ENCODE data around the gene SLC6A5.

DNA sequence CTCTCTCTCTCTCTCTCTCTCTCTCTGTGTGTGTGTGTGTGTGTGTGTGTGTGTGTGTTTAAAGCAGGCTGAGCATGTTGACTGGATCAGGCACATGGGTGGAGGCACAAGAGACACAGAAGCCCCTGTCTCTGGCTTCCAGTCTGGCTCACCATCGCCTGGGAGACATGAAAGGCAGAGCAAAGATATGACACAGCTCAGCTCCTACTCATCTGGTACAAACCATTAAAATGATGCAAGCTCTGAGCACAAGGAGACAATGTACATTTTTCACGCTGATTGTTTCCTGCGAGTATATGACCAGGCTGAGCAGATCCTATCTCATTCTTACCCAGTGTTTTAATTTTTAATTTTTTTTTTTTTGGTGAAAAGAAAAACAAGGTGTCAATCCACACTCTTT is 9.5 kb downstream of the SLC6A5 start:
- TF ChIP-seq, protein P1, sequence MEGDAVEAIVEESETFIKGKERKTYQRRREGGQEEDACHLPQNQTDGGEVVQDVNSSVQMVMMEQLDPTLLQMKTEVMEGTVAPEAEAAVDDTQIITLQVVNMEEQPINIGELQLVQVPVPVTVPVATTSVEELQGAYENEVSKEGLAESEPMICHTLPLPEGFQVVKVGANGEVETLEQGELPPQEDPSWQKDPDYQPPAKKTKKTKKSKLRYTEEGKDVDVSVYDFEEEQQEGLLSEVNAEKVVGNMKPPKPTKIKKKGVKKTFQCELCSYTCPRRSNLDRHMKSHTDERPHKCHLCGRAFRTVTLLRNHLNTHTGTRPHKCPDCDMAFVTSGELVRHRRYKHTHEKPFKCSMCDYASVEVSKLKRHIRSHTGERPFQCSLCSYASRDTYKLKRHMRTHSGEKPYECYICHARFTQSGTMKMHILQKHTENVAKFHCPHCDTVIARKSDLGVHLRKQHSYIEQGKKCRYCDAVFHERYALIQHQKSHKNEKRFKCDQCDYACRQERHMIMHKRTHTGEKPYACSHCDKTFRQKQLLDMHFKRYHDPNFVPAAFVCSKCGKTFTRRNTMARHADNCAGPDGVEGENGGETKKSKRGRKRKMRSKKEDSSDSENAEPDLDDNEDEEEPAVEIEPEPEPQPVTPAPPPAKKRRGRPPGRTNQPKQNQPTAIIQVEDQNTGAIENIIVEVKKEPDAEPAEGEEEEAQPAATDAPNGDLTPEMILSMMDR (IDR thresholded peaks at IDR 0.05; ENCODE audit: low read length): no peak
- TF ChIP-seq EZH2 (IDR thresholded peaks at IDR 0.05; ENCODE audit: borderline replicate concordance, low read length): no peak

Data from OCI-LY1 (cell line).